ENCODE measurements around the gene CSTF2T. TPM values are rescaled to one million over a fixed set of nuclear protein-coding genes. Genes with fewer than 3 reads are reported as not detected.

CSTF2T gene
- total and polyA plus RNA-seq, 10 donors = 12.2 to 37.1 (median 29.9) TPM

DNA sequence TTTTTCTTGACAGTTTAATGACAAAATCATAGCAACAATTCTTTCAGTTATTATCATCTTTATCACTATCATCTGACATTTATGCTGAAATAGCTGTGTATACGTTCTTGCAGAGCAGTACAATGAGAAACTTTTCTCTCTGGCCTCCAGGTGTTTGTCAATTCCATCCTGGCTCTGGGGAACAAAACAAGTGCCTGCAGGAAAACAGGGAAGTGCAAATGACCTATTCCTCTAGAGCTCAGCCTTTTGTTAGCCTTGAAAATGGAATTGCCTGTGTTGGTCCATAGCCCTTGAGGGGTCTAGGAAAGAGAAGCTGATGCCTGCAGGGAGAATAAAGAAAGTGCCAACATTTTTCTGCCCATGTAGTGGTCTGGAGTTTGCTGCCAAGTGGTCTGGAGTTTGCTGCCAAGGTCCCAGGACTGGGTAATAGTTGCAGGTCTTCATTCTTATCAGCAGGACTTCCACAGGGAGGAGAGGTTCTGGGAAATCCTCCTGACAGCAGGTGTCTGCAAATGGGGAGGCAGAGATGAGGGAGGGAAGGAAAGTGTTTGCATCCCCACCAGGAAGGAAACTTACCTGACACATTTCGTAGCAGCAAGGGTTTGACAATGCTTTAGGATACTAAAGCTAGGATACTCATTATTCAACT lies 10.1 kb upstream of the CSTF2T start:
- TF ChIP-seq POLR2AphosphoS5 (IDR thresholded peaks at IDR 0.05) = no peak
- TF ChIP-seq, protein P1, sequence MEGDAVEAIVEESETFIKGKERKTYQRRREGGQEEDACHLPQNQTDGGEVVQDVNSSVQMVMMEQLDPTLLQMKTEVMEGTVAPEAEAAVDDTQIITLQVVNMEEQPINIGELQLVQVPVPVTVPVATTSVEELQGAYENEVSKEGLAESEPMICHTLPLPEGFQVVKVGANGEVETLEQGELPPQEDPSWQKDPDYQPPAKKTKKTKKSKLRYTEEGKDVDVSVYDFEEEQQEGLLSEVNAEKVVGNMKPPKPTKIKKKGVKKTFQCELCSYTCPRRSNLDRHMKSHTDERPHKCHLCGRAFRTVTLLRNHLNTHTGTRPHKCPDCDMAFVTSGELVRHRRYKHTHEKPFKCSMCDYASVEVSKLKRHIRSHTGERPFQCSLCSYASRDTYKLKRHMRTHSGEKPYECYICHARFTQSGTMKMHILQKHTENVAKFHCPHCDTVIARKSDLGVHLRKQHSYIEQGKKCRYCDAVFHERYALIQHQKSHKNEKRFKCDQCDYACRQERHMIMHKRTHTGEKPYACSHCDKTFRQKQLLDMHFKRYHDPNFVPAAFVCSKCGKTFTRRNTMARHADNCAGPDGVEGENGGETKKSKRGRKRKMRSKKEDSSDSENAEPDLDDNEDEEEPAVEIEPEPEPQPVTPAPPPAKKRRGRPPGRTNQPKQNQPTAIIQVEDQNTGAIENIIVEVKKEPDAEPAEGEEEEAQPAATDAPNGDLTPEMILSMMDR (IDR thresholded peaks at IDR 0.05 in 8 of 11, conservative IDR thresholded peaks at IDR 0.05 in 3 of 11) = no peak
- no peaks in the 10 kb centered on the region for H3K36me3 ChIP-seq
- H3K27me3 ChIP-seq (replicated peaks in 1 of 7) = peaks cover 0 to 3% (median 0%) of the 10 kb centered on the region in 7 donors
- H3K27ac ChIP-seq = no peak overlapping the region
- H3K9me3 ChIP-seq = no peaks in the 10 kb centered on the region
- intact Hi-C loops (cut with DNase I; ENCODE audit: low total_unique reads) = no loop called here
- DNase-seq = no peak
- no peak overlapping the region for H3K4me3 ChIP-seq
- H3K4me1 ChIP-seq = no peaks in the 10 kb centered on the region
- WGBS, 5 donors = 67 to 82% (median 71%) methylated on average over 2 of the region's 2 CpGs

DNA sequence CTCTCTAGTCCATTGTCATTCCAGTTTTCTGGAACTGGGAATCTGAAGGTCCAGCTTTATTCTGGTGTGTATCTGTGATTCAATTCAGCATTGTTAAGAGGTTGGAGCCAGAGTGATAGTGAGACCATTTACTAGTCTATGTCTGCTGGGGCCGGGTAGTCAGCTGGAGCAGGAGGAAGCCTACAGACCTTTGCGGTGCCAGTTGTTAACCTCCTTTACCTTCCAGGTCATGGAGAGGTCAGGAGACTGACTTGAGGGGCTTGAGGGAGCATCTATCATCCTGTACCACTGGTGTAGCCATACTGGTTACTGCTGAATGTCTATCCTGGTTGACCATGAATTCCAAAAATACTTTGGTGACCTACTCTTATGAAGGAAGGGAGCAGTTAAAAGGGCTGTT lies 9.2 kb upstream of the CSTF2T start:
- intact Hi-C loops (cut with DNase I; ENCODE audit: low total_unique reads) = no loop called here
- 68 to 87% (median 83%) methylated on average over 2 of the region's 2 CpGs for WGBS, 5 donors
- Histone ChIP-seq H3K27ac (peak overlapping the region in 1 of 8 donors; percentile 39), H3K9me3 (no peaks in the 10 kb centered on the region), H3K4me1 (no peaks in the 10 kb centered on the region), H3K36me3 (no peaks in the 10 kb centered on the region), H3K27me3 (replicated peaks in 1 of 7) (peaks cover 0 to 3% (median 0%) of the 10 kb centered on the region in 7 donors), H3K4me3 (no peak overlapping the region)
- TF ChIP-seq POLR2A (IDR thresholded peaks at IDR 0.05) = no peak
- no peak for TF ChIP-seq POLR2AphosphoS5 (IDR thresholded peaks at IDR 0.05)
- TF ChIP-seq, protein P1 (IDR thresholded peaks at IDR 0.05 in 8 of 11, conservative IDR thresholded peaks at IDR 0.05 in 3 of 11) = no peak
- no peak for DNase-seq

DNA sequence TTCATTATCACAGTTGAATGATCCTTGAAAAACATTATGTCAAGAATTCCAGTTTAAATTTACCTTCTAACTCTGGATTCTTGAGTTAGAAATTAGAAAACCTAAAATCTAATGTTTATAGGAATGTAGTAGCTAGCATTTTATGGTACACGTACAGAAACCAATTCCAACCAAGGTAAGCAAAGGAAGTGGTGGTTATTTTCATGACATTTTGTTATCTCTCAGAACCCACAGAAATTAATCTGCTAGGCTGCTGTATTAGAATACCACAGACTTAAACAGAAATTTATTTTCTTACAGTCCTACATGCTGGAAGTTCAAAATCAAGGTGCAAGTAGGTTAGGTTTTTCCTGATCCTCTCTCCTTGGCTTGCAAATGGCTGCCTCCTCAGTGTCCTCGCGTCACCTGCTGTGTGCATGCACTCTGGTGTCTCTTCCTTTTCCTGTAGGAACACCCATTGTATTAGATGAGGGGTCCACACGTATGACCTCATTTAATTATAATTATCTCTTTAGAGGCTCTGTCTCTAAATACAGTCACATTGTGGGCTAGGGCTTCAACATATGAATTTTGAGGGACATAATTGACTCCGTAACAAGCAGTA lies 8.5 kb upstream of the CSTF2T start:
- H3K27ac ChIP-seq = peak overlapping the region in 2 of 8 donors; percentile 3 to 39
- no peaks in the 10 kb centered on the region for H3K4me1 ChIP-seq
- DNase-seq = no peak
- no peaks in the 10 kb centered on the region for H3K9me3 ChIP-seq
- peaks cover 0 to 3% (median 0%) of the 10 kb centered on the region in 7 donors for H3K27me3 ChIP-seq (replicated peaks in 1 of 7)
- intact Hi-C loops (cut with DNase I; ENCODE audit: low total_unique reads) = no loop called here
- H3K4me3 ChIP-seq = no peak overlapping the region
- 68 to 84% (median 82%) methylated on average over 5 of the region's 5 CpGs for WGBS, 5 donors
- TF ChIP-seq POLR2AphosphoS5 (IDR thresholded peaks at IDR 0.05) = no peak
- H3K36me3 ChIP-seq = no peaks in the 10 kb centered on the region

DNA sequence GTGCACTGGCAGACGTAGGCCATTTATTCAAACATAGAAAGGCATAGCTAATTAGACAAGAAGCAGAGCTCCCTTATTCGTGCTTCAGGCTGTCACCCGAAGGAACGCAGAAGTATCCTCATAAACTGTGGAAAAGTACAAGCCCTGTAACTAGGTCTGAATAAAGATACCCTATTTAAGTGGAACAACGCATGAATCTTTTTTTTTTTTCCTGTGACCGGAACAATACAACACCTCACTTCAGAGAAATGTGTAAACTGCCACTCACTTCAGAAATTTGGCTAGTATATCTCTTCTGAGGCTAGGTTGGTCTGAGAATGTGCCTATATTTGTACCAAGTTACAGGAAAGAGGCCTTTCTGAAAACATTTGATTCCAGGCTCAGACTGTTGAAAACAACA lies 8.0 kb upstream of the CSTF2T start:
- intact Hi-C loops (cut with DNase I; ENCODE audit: low total_unique reads) = no loop called here

More for the DNA sequence above, 8.0 kb upstream of the CSTF2T start:
- 79 to 86% (median 81%) methylated on average over 6 of the region's 6 CpGs for WGBS, 5 donors
- Histone ChIP-seq H3K27me3 (replicated peaks in 1 of 7) (peaks cover 0 to 3% (median 0%) of the 10 kb centered on the region in 7 donors), H3K4me1 (no peaks in the 10 kb centered on the region), H3K4me3 (no peak overlapping the region), H3K9me3 (no peaks in the 10 kb centered on the region), H3K36me3 (no peaks in the 10 kb centered on the region), H3K27ac (peak overlapping the region in 2 of 8 donors; percentile 3 to 39)
- no peak for DNase-seq
- TF ChIP-seq, protein P1 (IDR thresholded peaks at IDR 0.05 in 8 of 11, conservative IDR thresholded peaks at IDR 0.05 in 3 of 11) = no peak
- no peak for TF ChIP-seq POLR2A (IDR thresholded peaks at IDR 0.05)

All from spleen (tissue), 11 donors.